CD4-positive, alpha-beta T cell treated with Interleukin-15 for 1 hour (primary cell): ENCODE data around the gene CLCN6.
A peak's percentile ranks its signal among the peaks of the same experiment; 100 is the strongest.
"Not testable (repeated sequence)": the region's sequence is repeated elsewhere in the genome, so short reads cannot be mapped to it uniquely, and the experiment has no call there.

Source experiments
- DNase-seq: peaks from one replicate; pipeline ENCODE4 v3.0.0-alpha.2; 2020

The CLCN6 gene

DNA sequence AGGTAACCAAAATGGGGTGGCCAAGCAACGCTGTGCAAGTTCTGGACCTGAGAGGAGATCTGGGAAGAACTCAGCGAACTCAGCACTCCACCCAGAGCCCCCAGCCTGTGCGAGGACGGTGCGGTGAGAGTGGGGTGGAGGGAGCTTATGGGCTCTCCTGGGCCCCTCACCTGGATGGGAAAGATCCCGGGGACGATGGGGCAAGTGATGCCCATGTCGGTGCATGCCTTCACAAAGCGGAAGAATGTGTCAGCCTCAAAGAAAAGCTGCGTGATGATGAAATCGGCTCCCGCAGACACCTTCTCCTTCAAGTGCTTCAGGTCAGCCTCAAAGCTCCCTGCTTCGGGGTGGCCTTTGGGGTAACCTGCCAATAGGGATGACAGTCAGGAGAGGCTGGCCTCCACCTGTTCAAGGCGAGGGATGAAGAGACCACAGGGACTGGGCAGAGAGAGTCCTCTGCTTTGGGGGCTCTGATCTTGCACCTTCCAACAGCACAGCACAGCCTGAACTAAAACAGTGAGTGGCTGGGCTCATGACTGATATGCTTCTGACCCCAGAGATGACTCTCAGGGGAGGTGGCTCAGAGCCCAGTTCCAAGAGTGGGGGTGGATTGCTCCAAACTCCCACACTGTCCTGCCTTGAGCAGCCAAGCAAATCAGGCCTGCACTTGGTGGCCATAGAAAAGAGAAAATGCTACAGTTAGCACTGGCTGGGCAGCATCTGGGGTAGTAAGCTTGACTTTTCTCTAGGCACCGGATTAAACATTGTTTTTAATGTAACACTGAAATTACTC, 9.8 kb upstream of the CLCN6 start:
- DNase-seq = no peak

DNA sequence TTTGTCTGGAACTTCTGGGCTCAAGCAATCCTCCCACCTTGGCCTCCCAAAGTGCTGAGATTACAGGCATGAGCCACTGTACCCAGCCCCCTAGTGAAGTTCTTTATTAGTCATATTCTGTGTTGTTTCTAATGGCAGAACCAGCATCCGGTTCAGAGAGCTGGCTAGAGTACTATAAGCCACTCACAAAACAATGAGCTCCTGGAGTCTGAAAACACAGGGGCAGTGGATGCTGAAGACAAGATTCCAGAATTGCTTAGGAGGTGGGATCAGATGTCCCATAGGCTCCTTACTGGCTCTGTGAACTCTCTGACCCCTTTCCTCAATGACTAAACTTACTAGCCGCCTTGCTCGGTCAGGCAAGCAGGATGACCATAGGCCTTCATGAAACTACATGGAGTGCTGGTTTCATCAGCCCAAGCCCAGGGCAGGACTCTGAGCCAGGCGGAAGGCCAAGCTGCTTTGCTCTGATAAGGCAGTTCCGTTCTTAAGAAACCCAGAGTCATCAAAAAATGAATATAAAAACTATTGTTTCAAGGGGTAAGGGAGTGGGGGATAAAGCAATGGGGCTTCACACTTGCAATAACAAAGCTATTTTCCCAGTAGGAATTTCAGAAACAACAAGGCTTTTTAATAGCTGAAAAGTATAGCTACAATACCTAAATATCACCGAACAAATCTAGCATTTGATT, 8.3 kb upstream of the CLCN6 start:
- DNase-seq = no peak

DNA sequence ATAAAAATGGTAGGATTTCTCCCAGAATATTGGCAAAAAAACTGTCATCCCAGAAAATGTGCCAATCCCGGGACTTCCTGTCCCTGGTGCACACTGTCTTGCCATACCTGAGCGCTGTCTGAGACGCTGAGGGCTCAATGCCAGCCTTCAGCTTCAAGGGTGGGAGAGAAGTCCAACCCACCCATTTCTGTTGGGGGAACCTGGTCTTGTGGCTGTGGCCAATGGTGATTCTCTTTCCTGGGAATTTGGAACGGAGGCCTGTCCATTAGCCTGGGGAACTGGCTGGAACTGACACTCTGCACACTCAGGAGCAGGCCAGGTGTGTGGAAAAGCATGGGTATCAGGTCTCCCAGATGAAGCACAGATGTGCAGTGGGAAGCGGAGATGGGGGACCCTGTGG, 6.9 kb upstream of the CLCN6 start:
- no peak for DNase-seq

DNA sequence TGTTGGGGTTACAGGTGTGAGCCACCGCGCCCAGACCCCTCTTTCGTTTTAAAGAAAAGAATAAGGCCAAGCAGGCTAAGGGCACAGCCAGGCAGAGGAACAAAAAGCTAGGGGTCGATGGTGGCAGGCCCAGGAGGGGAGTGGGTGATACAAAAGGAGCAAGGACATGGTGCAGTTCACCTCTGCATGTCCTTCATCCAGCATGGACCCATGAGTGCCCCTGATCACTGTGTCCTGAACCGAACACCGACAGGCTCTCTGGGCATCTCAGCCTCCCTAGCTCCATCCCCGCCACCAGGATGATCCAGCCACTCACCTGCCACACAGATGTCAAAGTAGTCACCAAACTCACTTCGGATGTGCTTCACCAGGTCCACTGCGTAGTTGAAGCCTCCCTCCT, 6.1 kb upstream of the CLCN6 start:
- DNase-seq = no peak

DNA sequence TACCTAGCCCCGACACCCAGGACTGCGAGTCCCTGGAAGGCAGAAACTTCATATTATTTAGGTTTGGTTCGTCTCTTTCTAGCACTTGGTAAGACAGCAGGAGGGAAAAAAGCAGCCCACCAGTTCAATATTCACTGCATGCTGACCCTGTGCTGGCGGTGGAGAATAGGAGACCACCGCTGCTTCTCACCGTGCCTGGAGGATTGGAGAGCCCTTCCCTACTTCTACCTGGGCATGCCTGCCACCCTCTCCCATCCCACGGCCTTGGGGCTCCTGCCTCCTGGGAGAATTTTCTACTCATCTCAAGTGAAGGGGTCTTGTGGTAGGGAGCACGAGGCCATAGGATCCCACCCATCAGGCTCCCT, 5.6 kb upstream of the CLCN6 start:
- no peak for DNase-seq

DNA sequence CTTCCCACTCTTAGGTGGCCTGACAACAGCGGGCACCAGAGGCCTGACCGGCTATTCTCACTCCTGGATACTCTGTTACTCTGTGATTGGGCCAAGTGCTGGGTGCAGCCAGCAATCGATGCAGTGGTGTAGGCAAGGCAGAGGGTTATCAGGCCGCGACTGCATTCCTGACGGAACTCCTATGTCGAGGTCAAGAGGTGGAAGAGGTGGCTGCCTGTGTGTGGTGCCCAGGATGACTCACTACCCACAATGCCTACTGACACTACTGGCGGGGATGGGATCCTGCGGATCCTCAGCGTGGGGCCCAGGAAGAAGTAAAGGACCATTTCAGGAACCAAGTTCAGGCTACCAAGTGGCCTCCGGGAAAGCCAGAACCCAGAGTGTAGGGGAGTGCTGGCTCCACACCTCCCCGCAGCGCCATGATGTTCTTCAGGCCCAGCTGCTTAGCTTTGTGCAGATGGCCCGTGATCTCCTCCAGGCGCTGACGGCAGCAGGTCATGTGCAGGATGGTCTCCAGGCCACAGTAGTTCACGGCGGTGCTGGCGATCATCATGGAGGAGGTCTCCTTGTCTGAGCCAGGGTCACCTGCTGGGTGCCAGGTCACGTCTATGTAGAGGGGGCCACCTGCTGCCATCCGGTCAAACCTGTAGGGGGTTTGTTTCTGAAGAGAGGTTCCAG, 5.1 kb upstream of the CLCN6 start:
- DNase-seq = no peak

DNA sequence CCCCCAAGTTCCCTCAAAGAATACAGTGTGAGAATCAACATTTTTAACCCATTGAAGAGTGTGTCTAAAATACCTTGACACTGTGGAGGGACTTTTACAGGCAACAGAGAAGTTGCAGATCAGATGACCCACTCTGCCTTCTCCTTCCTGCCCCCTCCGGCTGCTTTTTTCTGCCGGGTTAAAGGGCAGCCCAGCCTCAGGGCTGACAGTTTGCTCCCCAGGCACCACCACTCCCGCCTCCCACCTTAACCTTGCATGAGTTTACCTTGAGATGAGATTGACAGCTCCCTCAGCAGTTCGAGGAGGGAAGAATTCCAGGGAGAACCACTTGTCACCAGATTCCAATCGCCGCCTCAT, 3.4 kb upstream of the CLCN6 start:
- DNase-seq = peak; percentile 31

DNA sequence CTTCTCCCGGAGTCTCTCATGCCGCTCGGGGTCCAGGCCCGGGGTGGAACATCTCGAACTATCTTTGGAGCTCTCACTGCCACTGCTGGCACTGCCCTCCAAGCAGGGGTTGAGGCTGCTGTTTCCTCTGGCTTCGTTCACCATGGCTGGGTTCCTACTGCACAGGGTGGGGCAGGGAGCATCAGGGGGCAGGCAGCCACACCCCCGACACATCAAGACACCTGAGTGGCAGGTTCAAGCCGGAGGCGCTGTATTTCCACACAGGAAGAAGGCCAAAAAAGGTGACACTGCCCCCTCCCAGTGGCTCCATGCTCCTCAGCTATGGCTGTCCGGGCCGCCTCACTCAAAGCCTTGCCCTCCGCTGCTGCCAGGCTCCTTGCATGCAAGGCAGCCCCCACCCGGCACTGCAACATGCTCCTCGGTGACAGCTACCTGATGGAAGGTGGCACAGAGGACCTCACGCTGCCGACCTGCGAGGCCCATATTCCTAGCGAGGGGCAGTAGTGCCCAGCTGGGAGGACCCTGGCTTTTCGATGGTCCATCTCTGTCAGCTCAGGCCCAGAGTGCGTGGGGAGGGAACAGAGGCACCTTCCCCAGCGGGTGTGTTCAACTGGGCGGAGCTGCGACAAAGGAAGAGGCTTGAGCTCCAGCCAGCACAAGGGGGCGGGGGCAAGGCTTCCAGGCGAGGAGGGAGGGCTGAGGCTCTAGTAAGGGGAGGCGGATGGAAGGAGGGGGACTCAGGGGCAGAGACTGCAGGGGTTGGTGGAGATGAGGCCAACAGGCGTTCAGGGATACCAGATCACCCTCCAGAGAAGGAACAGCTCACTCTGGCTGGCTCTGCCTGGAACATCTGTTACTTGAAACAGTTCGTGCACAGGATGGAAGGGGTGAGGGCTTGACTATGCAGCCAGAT, 2.8 kb upstream of the CLCN6 start:
- DNase-seq = peak; percentile 81

DNA sequence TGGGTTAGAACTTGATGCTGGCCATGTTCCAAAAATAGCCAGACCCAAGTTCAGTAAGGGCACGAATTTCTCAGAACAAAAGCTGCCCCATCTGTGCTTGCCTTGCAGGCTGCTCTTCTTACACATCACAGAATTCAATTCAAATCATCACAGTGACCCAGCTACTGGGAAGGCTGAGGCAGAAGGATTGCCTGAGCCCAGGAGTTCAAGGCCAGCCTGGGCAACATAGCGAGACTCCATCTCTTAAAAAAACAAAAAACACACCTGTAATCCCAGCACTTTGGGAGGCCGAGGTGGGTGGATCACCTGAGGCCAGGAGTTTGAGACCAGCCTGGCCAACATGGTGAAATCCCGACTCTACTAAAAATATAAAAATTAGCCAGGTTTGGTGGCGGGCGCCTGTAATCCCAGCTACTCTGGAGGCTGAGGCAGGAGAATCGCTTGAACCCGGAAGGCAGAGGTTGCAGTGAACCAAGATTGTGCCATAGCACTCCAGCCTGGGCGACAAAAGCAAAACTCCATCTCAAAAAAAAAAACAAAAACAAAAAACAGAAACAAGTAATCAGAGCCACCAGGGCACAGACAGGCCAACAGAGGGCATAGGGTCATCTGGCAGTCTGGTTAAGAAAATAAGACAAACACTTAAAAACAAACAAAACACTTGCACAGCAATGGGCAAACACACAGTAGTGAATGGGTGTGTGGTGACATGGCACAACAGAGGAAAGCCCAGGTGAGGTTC, 1.9 kb upstream of the CLCN6 start:
- not testable (repeated sequence) for DNase-seq

DNA sequence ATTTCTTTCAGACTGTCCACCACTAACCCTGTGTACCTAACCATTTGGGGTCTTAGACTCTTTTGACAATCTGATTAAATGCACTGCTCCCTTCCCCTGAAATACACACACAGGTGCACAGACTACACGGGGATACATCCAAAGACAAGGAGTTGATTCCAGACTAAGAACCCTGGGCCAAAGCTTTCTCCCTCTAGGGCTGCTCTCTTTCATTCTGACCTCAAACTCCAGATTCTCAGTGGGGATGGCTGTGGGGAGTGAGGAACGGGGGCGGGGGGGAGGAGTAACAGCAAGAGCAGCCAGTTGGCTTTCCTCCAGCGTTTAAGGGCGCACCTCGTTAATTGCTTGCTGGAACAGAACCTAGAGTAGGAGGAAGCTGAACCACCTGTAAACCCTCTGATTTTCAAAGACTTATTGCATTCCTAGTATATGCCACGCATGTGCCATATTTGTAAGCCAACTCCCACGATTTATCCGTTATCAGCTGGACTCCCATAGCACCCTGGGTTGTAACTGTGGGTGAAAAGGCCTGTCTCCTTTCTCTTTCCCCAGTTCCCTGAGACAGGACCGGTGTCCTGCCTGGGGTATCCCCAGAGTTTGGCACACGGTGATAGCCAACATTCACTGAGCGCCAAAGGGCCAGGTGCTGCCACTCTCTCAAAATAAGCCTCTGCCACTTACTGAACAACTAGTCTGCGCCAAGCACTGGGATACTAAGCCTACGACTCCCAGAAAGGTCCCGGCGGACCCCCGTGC, 1.1 kb upstream of the CLCN6 start:
- DNase-seq = no peak

DNA sequence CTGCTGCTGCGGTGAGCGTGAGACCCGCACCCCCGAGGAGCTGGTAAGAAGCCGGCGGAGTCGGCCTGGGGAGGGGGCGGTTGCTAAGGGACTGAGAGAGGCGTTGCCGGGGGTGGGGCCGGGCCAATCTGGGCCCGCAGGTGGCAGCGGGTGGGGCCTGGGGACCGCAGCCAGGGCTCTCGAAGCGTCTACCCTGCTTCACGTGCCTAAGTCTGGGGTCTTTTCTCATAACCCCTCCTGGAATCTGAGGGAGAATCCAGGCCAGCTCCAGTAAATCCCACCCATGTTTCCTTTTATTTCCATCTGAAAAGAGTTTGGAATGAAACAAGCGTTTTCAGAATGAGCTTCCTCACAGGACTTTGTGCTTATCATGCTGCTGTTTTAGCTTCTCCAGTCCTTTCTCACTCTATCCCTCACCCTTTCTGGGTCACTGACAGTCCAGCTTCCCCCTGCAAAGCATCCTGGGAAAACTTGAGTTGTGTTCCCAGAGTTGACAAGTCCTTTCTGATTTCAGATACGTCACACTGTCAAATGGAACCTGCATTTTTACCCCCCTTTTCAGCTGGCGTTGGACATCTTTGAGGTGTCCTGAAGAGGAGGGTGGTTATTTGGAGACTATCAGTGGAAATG, 431 bp downstream of the CLCN6 start:
- peak; percentile 28 for DNase-seq

DNA sequence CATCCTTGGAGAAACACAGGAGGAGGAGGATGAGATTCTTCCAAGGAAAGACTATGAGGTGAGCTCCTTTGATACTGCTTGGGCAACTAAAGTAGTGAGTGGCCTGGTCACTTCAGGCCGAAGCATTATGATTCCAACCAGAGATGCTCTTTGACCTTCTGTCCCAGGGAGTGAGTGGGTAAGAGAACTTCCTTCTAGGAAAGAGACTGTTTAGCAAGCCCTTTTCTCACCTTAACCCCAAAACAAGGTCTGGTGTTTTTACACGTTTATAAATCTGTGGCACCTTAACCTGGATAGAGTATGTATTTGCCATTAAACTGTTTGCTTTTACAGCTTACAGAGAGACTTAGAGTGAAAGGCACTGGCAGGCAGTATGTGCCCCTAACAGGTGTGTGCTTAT, 1.1 kb downstream of the CLCN6 start:
- DNase-seq = no peak

DNA sequence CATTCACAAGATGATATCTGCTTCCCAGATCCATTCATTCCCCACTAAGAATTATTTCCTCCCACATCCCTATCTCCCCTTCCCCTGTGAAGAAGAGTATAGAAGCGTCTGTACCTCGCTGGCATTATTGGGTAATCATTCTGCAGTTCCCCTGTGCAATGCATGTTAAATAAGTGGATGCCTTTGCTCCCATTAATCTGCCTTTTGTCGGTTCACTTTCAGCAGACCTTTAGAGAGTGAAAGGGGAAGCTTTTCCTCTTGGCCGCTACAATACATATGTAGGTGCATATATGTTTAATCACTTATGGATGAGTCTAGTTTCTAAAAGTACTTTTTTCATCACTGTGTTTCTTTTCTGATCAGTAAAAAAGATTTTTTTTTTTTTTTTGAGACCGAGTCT, 7.0 kb downstream of the CLCN6 start:
- no peak for DNase-seq

DNA sequence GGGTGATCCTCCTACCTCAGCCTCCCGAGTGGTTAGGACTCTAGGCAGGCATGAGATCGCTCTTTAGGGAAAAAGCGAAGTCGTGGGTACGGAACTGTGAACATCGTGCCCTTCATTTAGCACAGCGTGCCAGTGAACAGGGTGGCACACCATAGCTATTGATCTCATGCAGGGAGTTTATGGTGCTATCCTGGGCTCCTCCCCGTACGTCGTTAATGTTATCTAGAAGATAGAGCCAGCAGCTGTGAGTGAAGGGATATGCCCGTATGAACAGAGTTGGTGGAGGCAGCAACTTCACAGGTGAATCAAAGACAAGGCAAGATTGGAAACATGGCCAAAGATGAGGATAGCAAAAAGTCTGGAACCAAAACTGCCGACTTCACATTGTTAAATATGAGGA, 11.2 kb downstream of the CLCN6 start:
- no peak for DNase-seq

DNA sequence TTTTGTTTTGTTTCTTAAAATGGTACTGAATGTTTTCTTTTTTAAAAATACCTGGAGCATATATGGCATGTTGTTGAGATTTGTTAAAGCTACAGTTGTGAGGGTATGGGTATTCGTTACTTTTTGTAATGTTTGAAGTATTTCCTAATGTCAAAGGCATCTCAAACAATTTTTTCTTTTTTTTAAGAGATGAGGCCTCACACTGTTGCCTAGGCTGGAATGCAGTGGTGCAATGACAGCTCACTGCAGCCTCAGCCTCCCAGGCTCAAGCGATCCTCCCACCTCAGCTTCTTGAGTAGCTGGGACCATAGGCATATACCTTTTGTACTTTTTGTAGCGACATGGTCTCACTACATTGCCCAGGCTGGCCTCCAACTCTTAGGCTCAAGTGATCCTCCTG, 16.1 kb downstream of the CLCN6 start:
- DNase-seq = no peak

DNA sequence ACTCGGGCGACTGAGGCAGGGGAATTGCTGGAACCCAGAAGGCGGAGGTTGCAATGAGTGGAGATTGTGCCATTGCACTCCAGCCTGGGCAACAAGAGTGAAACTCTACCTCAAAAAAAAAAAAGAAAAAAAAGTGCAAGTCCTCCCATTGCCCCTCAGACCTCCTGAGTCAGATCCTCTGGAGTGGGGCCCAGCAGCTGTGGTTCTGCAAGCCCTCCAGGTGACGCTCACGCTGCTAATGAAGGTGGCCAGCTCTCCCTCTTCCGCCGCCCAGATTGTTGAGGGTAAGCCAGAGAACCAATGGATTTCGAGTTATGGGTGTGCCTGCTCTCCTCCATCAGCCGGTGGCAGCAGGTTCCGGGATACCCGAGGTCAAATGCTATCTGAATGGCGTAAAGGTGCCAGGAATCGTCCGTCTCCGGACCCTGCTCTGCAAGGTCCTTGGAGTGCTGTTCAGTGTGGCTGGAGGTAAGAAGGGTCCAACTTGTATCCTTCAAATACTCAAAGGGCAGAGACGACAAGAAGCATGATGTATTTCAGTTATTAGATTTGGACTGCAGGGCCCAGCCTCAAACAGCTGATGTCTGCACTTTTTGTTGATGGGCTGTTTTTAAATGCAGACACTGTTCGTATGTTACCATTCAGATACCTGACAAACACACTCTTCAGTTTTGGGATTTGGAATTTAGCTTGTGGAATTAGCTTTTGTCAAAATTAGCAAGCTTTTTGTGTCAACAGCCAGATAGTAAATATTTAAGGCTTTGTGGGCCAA, 17.6 kb downstream of the CLCN6 start:
- no peak for DNase-seq

DNA sequence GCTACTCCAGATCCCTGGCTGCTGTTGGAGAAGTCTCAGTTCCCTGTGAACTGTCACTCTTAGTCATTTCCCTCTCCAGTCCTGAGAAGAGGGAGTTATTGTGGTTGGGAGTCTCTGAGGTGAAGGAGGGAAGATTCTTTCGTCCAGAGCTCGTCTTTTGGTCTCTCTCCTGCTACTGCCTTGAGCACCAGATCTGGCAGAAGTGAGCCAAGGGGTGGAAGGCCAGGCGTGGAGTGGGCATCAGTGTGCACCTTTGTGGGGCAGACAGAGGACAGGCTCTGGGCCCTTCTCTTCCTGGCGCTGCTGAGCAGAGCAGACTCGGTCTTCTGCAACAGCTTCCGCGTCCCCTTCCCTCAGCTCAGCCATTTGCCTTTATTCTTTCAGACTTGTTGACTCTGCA, 19.1 kb downstream of the CLCN6 start:
- no peak for DNase-seq

DNA sequence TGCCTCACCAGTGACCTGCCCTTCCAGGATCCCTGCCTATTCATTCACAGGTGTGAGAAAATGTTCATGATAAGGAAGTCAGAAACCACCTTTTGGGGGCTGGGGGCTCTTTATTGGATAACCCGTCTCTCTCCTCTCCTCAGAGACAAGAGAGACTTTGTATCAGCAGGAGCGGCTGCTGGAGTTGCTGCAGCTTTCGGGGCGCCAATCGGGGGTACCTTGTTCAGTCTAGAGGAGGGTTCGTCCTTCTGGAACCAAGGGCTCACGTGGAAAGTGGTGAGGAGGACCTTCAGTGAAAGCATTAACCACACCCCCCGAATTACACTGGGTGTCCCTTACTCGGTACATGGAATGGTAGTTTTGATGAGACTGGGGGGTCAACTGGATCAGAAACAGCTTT, 21.0 kb downstream of the CLCN6 start:
- no peak for DNase-seq

DNA sequence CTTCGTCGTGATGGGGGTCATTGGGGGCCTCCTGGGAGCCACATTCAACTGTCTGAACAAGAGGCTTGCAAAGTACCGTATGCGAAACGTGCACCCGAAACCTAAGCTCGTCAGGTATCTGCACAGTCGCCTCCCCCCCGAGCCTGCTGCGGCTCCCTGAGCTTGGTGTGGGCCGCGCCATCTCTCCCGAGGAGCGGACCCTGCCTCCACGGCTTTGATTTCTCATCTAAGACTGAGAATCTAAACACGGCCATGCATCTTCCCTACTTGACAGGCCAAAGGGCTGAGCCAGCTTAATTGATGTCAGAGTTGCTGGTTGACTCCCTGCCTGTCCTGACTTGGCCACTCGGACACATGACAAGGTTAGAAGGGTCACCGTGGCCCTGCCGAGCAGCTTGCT, 22.5 kb downstream of the CLCN6 start:
- DNase-seq = no peak

DNA sequence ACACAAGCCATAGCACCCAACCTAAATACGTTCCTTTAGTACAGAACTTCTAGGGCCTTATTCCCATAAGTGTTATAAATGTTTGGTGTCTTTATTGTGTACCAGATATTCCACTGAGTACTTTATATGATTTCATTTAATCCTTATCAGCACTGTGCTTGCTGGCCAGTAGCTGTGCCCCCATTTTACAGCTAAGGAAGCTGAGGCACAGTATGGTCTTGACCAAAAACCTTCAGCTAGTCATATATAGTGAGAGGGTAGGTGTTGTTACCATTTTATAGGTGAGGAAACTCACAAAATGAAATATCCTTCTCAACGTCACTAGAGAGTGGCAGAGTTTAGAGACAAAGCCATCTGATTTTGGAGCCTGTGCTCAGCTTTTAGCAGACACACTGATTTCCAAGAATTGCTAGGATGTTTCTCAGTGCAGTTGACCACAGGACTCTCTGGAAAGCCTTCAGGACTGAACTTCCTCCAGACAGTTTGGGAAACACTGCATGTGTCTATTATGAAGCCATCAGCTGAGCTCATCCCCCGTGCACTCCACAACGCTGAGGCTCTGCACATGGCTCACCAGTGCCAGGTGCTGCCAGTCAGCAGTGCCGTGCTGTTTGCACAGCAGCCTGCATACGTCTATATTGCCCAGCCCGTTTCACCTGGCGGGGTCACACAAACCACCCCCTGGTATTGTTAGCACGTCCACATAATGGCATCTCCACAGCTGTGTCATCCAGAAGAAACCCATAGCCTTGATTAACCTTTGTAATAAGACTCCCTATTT, 26.1 kb downstream of the CLCN6 start:
- DNase-seq = no peak
